ENCODE measurements around the gene GDPD5.

- no peak for TF ChIP-seq CTCF (IDR thresholded peaks at IDR 0.05; ENCODE audit: extremely low read depth in 1 of 2, insufficient read depth in 1 of 2, low read depth in 1 of 2, low read length in 2 of 2)
- no peak for TF ChIP-seq EZH2 (IDR thresholded peaks at IDR 0.05; ENCODE audit: borderline replicate concordance, low read depth, low read length, severe bottlenecking)
These were observed 97.4 kb downstream of the GDPD5 start for GRCh38 chr11:75428281-75428724.

Data from endothelial cell of umbilical vein (primary cell).